ENCODE results near the gene COPS3. TPM values are rescaled to one million over a fixed set of nuclear protein-coding genes. Genes with fewer than 3 reads are reported as not detected.

COPS3 gene
- total and polyA plus RNA-seq, 2 of the 8 experiments (the other 6 are each of a cell fraction or from before 2014, with no cell fraction given) = 82.9 to 110 TPM

- Histone ChIP-seq H2AK5ac (ENCODE audit: low read depth, low read length) (no peak overlapping the region), H2BK5ac (ENCODE audit: low read depth, low read length) (no peak overlapping the region), H2BK15ac (ENCODE audit: low read length) (no peak overlapping the region), H3K36me3 (ENCODE audit: control insufficient read depth in 2 of 4, insufficient read depth in 4 of 4, low read length in 3 of 4) (peaks cover 0 to 4% (median 2%) of the 10 kb centered on the region in 4 experiments; a peak in 4 of 8 replicates), H4K91ac (replicated peaks; ENCODE audit: insufficient read length, low read length) (no peak overlapping the region), H3K18ac (ENCODE audit: extremely low read depth, low read length) (no peak overlapping the region), H3K4me3 (ENCODE audit: extremely low read depth in 1 of 4, insufficient read depth in 2 of 4, low read depth in 3 of 4, low read length in 4 of 4) (no peak overlapping the region), H3K56ac (replicated peaks; ENCODE audit: insufficient read length, low read depth, low read length) (no peak overlapping the region), H4K20me1 (replicated peaks in 1 of 2; ENCODE audit: control insufficient read depth in 1 of 2, insufficient read depth in 2 of 2, low read length in 2 of 2) (peaks cover 0 to 2% of the 10 kb centered on the region in 2 experiments), H2BK20ac (ENCODE audit: low read length) (no peak overlapping the region), H3K79me2 (ENCODE audit: control insufficient read depth in 1 of 2, insufficient read depth in 2 of 2, low read length in 2 of 2) (no peaks in the 10 kb centered on the region), H3K14ac (ENCODE audit: insufficient read length) (no peak overlapping the region), H4K5ac (ENCODE audit: insufficient read length, low read depth, low read length) (no peak overlapping the region), H2BK12ac (ENCODE audit: low read depth, low read length) (no peak overlapping the region), H4K8ac (ENCODE audit: extremely low read depth, insufficient read depth, low read length) (no peak overlapping the region), H3K27ac (ENCODE audit: low read depth, low read length) (no peak overlapping the region), H3K4ac (replicated peaks; ENCODE audit: insufficient read length, low read depth, low read length) (no peak overlapping the region), H3K27me3 (replicated peaks in 1 of 4; ENCODE audit: control insufficient read depth in 3 of 4, extremely low read depth in 1 of 4, insufficient read depth in 3 of 4, low read length in 3 of 4) (no peaks in the 10 kb centered on the region), H3K23me2 (ENCODE audit: low read depth, low read length) (no peaks in the 10 kb centered on the region), H3K79me1 (ENCODE audit: low read depth, low read length) (no peaks in the 10 kb centered on the region), H3K23ac (ENCODE audit: insufficient read length) (no peak overlapping the region), H3K9ac (replicated peaks in 1 of 4; ENCODE audit: extremely low read depth in 1 of 4, low read depth in 3 of 4, low read length in 3 of 4) (no peak overlapping the region), H3K4me2 (ENCODE audit: insufficient read depth in 1 of 2, low read depth in 2 of 2, low read length in 2 of 2) (no peak overlapping the region), H3K4me1 (replicated peaks in 1 of 4; ENCODE audit: control insufficient read depth in 3 of 4, insufficient read depth in 4 of 4, low read length in 3 of 4) (no peaks in the 10 kb centered on the region; a peak in 1 of 7 replicates), H2BK120ac (replicated peaks; ENCODE audit: low read depth, low read length) (no peak overlapping the region), H3K9me3 (ENCODE audit: insufficient read depth in 2 of 2, low read depth in 1 of 2, low read length in 1 of 2) (peaks cover 0 to 3% of the 10 kb centered on the region in 2 experiments; a peak in 1 of 4 replicates), H2AFZ (ENCODE audit: low read length) (no peak overlapping the region)
- ChIA-PET CTCF (ENCODE audit: partially characterized antibody) (interaction anchor here (1.1 to 1.3 kb wide), 2 partner anchors 18 to 64 kb away, joined by 4 read pairs; no protein-coding TSS in a partner anchor), POLR2A (ENCODE audit: partially characterized antibody) (interaction anchor here (0.7 to 1.1 kb wide), 3 partner anchors 11 to 87 kb away, joined by 3 to 5 read pairs (median 4); no protein-coding TSS in a partner anchor)
- no peak for TF ChIP-seq TAF7 (optimal IDR thresholded peaks at IDR 0.05; ENCODE audit: borderline replicate concordance, low read depth, low read length)
- TF ChIP-seq, protein P1, sequence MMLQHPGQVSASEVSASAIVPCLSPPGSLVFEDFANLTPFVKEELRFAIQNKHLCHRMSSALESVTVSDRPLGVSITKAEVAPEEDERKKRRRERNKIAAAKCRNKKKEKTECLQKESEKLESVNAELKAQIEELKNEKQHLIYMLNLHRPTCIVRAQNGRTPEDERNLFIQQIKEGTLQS (IDR thresholded peaks at IDR 0.05; ENCODE audit: insufficient read depth, low read depth, low read length) = no peak
- TF ChIP-seq ASH2L (IDR thresholded peaks at IDR 0.05; ENCODE audit: low read length) = no peak
- no peak for TF ChIP-seq KDM4A (IDR thresholded peaks at IDR 0.05; ENCODE audit: low read depth, low read length, severe bottlenecking)
- TF ChIP-seq TEAD4 (IDR thresholded peaks at IDR 0.05; ENCODE audit: low read depth, low read length) = no peak
- no peak for TF ChIP-seq PHF8 (conservative IDR thresholded peaks at IDR 0.05; ENCODE audit: low read depth, low read length)
- TF ChIP-seq RFX5 (IDR thresholded peaks at IDR 0.05; ENCODE audit: borderline replicate concordance, low read depth, low read length) = no peak
- no peak for TF ChIP-seq HDAC6 (IDR thresholded peaks at IDR 0.05; ENCODE audit: low read depth, low read length)
- TF ChIP-seq SIRT6 (IDR thresholded peaks at IDR 0.05; ENCODE audit: low read length) = no peak
- no peak for TF ChIP-seq JUND (IDR thresholded peaks at IDR 0.05; ENCODE audit: low read length)
- TF ChIP-seq TCF12 (IDR thresholded peaks at IDR 0.05; ENCODE audit: low read depth, low read length) = no peak
- no peak for TF ChIP-seq MAFK (IDR thresholded peaks at IDR 0.05; ENCODE audit: low read depth, low read length)
- TF ChIP-seq NANOG (IDR thresholded peaks at IDR 0.05; ENCODE audit: insufficient read depth, low read depth, low read length, poor library complexity, severe bottlenecking) = no peak
- TF ChIP-seq SUZ12 (IDR thresholded peaks at IDR 0.05; ENCODE audit: low read length) = no peak
- DNase-seq (ENCODE audit: low read depth in 1 of 2, low spot score in 2 of 2) (no peak), FAIRE-seq (no peak)
- 94% methylated on average over 8 of the region's 8 CpGs; no CpG with 5 or more reads in 1 of the 2 experiments for WGBS, 2 experiments (ENCODE audit: extremely low coverage in 1 of 2, insufficient coverage in 1 of 2, insufficient read length in 1 of 2, insufficient replicate concordance in 2 of 2, low coverage in 1 of 2, low lambda C conversion rate in 2 of 2, missing lambda C conversion rate in 1 of 2)
Observed at GRCh38 chr17:17207998-17208397, 73.0 kb downstream of the COPS3 start.
